ENCODE data around the gene SCAF8. TPM values are rescaled to one million over a fixed set of nuclear protein-coding genes. Genes with fewer than 3 reads are reported as not detected.

SCAF8 gene
- polyA plus RNA-seq, 1 of the 3 experiments (the other 2 are of a cell fraction): 11.0 TPM

DNA sequence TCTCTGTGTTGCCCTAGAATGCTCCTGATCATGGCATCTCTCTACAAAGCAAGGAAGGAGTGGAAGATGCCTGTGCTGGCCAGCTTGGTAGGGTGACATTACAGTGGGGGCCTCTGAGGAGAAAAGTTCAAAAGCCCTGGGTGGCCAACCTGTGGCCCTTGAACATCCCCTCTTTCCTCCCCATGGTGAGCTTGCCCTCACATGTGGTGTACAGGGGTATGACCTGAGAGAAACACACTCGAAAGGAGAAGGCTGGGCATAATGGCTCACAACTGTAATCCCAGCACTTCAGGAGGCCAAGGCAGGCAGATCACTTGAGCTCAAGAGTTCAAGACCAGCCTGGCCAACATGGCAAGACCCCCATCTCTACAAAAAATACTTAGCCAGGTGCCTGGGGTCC lies 36.6 kb upstream of the SCAF8 start:
- no peaks in the 10 kb centered on the region for H3K79me2 ChIP-seq (ENCODE audit: insufficient read depth)
- DNase-seq: no peak
- H2AFZ ChIP-seq (ENCODE audit: low read depth): no peak overlapping the region
- H3K9me3 ChIP-seq: no peaks in the 10 kb centered on the region
- H3K9me2 ChIP-seq: no peaks in the 10 kb centered on the region
- no peaks in the 10 kb centered on the region for H4K20me1 ChIP-seq (ENCODE audit: insufficient read depth)
- no peaks in the 10 kb centered on the region for H3F3A ChIP-seq (replicated peaks; ENCODE audit: insufficient read depth)
- no peaks in the 10 kb centered on the region for H3K36me3 ChIP-seq (replicated peaks in 1 of 2; ENCODE audit: control insufficient read depth in 1 of 2, insufficient read depth in 2 of 2, low read length in 1 of 2)
- H3K27me3 ChIP-seq (ENCODE audit: insufficient read depth): no peaks in the 10 kb centered on the region
- POLR2A ChIA-PET: no interaction called here
- CTCF ChIA-PET: interaction anchor here (1.1 kb wide), 1 partner anchor 21 kb away, joined by 4 read pairs; no protein-coding TSS in a partner anchor
- no peak overlapping the region for H3K9ac ChIP-seq
- no peak overlapping the region for H3K27ac ChIP-seq (ENCODE audit: low read depth in 2 of 2, low read length in 1 of 2)
- H3K4me3 ChIP-seq (ENCODE audit: low read depth in 2 of 2, low read length in 1 of 2): no peak overlapping the region
- no peak overlapping the region for H3K4me2 ChIP-seq
- H3K4me1 ChIP-seq (ENCODE audit: control insufficient read depth in 1 of 2, insufficient read depth in 2 of 2, low read depth in 1 of 2, low read length in 1 of 2): no peaks in the 10 kb centered on the region
- no CpG with 5 or more reads among the region's 1 CpG for WGBS (ENCODE audit: low lambda C conversion rate)
- TF ChIP-seq, protein P1, sequence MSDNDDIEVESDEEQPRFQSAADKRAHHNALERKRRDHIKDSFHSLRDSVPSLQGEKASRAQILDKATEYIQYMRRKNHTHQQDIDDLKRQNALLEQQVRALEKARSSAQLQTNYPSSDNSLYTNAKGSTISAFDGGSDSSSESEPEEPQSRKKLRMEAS (IDR thresholded peaks at IDR 0.05; ENCODE audit: low read depth): no peak
- TF ChIP-seq RFX5 (IDR thresholded peaks at IDR 0.05; ENCODE audit: low read length): no peak
- no peak for TF ChIP-seq USF1 (IDR thresholded peaks at IDR 0.05; ENCODE audit: borderline replicate concordance, low read depth)
- TF ChIP-seq FOXJ3 (CRISPR knock-in tag; IDR thresholded peaks at IDR 0.05): no peak
- TF ChIP-seq MEF2A (IDR thresholded peaks at IDR 0.05; ENCODE audit: borderline replicate concordance, low read depth): no peak
- TF ChIP-seq, protein P2, sequence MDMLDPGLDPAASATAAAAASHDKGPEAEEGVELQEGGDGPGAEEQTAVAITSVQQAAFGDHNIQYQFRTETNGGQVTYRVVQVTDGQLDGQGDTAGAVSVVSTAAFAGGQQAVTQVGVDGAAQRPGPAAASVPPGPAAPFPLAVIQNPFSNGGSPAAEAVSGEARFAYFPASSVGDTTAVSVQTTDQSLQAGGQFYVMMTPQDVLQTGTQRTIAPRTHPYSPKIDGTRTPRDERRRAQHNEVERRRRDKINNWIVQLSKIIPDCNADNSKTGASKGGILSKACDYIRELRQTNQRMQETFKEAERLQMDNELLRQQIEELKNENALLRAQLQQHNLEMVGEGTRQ (IDR thresholded peaks at IDR 0.05; ENCODE audit: borderline replicate concordance, low read depth, low read length): no peak
- TF ChIP-seq, protein P3, sequence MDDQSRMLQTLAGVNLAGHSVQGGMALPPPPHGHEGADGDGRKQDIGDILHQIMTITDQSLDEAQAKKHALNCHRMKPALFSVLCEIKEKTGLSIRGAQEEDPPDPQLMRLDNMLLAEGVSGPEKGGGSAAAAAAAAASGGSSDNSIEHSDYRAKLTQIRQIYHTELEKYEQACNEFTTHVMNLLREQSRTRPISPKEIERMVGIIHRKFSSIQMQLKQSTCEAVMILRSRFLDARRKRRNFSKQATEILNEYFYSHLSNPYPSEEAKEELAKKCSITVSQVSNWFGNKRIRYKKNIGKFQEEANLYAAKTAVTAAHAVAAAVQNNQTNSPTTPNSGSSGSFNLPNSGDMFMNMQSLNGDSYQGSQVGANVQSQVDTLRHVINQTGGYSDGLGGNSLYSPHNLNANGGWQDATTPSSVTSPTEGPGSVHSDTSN (IDR thresholded peaks at IDR 0.05): no peak
- no peak for TF ChIP-seq JUND (IDR thresholded peaks at IDR 0.05)
- no peak for TF ChIP-seq EZH2phosphoT487 (IDR thresholded peaks at IDR 0.05; ENCODE audit: borderline replicate concordance, low read depth)
- no peak for TF ChIP-seq FOSL2 (IDR thresholded peaks at IDR 0.05; ENCODE audit: borderline replicate concordance, low read depth)
- TF ChIP-seq, protein P4, sequence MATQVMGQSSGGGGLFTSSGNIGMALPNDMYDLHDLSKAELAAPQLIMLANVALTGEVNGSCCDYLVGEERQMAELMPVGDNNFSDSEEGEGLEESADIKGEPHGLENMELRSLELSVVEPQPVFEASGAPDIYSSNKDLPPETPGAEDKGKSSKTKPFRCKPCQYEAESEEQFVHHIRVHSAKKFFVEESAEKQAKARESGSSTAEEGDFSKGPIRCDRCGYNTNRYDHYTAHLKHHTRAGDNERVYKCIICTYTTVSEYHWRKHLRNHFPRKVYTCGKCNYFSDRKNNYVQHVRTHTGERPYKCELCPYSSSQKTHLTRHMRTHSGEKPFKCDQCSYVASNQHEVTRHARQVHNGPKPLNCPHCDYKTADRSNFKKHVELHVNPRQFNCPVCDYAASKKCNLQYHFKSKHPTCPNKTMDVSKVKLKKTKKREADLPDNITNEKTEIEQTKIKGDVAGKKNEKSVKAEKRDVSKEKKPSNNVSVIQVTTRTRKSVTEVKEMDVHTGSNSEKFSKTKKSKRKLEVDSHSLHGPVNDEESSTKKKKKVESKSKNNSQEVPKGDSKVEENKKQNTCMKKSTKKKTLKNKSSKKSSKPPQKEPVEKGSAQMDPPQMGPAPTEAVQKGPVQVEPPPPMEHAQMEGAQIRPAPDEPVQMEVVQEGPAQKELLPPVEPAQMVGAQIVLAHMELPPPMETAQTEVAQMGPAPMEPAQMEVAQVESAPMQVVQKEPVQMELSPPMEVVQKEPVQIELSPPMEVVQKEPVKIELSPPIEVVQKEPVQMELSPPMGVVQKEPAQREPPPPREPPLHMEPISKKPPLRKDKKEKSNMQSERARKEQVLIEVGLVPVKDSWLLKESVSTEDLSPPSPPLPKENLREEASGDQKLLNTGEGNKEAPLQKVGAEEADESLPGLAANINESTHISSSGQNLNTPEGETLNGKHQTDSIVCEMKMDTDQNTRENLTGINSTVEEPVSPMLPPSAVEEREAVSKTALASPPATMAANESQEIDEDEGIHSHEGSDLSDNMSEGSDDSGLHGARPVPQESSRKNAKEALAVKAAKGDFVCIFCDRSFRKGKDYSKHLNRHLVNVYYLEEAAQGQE (IDR thresholded peaks at IDR 0.05; ENCODE audit: low read depth, low read length): no peak
- no peak for TF ChIP-seq SIN3A (IDR thresholded peaks at IDR 0.05; ENCODE audit: borderline replicate concordance, low read depth, low read length)

All from SK-N-SH (cell line).